Osteocyte (in vitro differentiated cells): ENCODE measurements around the gene KCMF1. TPM values are rescaled to one million over a fixed set of nuclear protein-coding genes. Genes with fewer than 3 reads are reported as not detected.

Experiments used
- DNase-seq: peaks from one replicate; pipeline ENCODE4 v3.0.0; 2021; ENCODE audit warnings: mixed read lengths; ENCODE audit not compliant: unreplicated experiment; ENCODE audit errors: extremely low spot score
- H3K27ac Mint-ChIP-seq: one replicate; pipeline ENCODE4 v1.8.0; 2021; ENCODE audit warnings: mild to moderate bottlenecking, mixed read lengths; ENCODE audit not compliant: unreplicated experiment
- H3K27me3 Mint-ChIP-seq: one replicate; pipeline ENCODE4 v1.8.0; 2021; ENCODE audit warnings: mixed read lengths; ENCODE audit not compliant: unreplicated experiment
- H3K36me3 Mint-ChIP-seq: one replicate; pipeline ENCODE4 v1.8.0; 2021; ENCODE audit warnings: mixed read lengths; ENCODE audit not compliant: unreplicated experiment
- H3K4me1 Mint-ChIP-seq: one replicate; pipeline ENCODE4 v1.8.0; 2021; ENCODE audit warnings: mixed read lengths; ENCODE audit not compliant: unreplicated experiment
- H3K4me3 Mint-ChIP-seq: one replicate; pipeline ENCODE4 v1.8.0; 2021; ENCODE audit warnings: mild to moderate bottlenecking, moderate library complexity, mixed read lengths; ENCODE audit not compliant: unreplicated experiment
- H3K9me3 Mint-ChIP-seq: one replicate; pipeline ENCODE4 v1.8.0; 2021; ENCODE audit warnings: mixed read lengths; ENCODE audit not compliant: unreplicated experiment
- total RNA-seq: library from RNA; stranded (reverse); gene quantifications from 2 replicates; pipeline ENCODE4 v1.2.1, GENCODE V29; 2021
- TF ChIP-seq, protein P1 (sequence below): fragments of 200-600 bp; sonication (generic); IDR thresholded peaks from 2 replicates; pipeline ENCODE4 v1.5.0; 2021; ENCODE audit warnings: antibody characterized with exemption, mild to moderate bottlenecking, moderate library complexity

Gene KCMF1
- total RNA-seq, 1 donor from 2014 or later, result 67.2 TPM

DNA sequence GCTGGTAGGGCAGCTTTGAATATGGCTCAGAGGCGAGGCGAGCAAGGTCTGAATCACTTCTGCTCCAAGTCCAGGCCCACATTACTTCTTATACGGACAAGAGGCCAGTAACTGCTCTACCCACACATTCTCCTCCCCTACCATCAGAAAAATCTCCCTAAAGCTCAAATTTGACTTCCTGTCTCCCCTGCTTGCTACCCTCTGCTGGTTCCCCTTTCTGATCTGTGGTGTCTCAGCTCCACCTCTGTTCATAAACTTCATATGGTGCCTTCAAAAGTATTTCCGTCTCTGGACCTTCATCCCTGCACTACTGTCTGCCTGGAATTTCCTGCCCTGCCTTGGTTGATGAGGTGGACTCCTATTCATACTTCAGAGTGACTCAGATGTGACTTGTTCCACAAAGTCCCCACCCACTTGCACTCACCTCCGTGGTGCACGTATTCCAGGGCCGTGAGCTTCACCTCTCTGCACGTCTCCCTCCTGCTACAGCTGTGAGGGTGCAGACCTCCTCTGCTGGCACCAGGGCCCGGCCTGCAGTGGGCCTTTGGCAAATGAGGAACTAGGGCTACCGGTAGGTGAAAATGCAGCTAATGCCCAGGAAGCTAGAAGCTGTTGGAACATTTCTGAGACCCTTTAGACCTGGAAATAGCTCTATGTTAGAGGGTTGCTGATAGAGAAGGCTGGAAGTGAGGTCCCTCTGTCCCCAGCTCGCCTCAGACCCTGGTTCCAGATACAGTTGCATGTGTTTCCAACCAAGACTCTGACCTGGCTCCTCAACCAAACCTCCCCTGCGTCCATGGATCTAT lies 24.6 kb upstream of the KCMF1 start:
- peaks cover 8% of the 10 kb centered on the region for H3K4me1 Mint-ChIP-seq
- H3K9me3 Mint-ChIP-seq, result no peaks in the 10 kb centered on the region
- DNase-seq, result no peak
- peak overlapping the region; percentile 43 for H3K27ac Mint-ChIP-seq
- H3K36me3 Mint-ChIP-seq, result peaks cover 3% of the 10 kb centered on the region
- TF ChIP-seq, protein P1, sequence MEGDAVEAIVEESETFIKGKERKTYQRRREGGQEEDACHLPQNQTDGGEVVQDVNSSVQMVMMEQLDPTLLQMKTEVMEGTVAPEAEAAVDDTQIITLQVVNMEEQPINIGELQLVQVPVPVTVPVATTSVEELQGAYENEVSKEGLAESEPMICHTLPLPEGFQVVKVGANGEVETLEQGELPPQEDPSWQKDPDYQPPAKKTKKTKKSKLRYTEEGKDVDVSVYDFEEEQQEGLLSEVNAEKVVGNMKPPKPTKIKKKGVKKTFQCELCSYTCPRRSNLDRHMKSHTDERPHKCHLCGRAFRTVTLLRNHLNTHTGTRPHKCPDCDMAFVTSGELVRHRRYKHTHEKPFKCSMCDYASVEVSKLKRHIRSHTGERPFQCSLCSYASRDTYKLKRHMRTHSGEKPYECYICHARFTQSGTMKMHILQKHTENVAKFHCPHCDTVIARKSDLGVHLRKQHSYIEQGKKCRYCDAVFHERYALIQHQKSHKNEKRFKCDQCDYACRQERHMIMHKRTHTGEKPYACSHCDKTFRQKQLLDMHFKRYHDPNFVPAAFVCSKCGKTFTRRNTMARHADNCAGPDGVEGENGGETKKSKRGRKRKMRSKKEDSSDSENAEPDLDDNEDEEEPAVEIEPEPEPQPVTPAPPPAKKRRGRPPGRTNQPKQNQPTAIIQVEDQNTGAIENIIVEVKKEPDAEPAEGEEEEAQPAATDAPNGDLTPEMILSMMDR, result no peak
- no peak overlapping the region for H3K4me3 Mint-ChIP-seq
- H3K27me3 Mint-ChIP-seq, result no peaks in the 10 kb centered on the region

GRCh38 chr2:84947010-84947593 lies 23.9 kb upstream of the KCMF1 start:
- peaks cover 8% of the 10 kb centered on the region for H3K4me1 Mint-ChIP-seq
- no peak overlapping the region for H3K27ac Mint-ChIP-seq
- H3K9me3 Mint-ChIP-seq, result no peaks in the 10 kb centered on the region
- H3K4me3 Mint-ChIP-seq, result no peak overlapping the region
- no peaks in the 10 kb centered on the region for H3K27me3 Mint-ChIP-seq
- peaks cover 3% of the 10 kb centered on the region for H3K36me3 Mint-ChIP-seq
- TF ChIP-seq, protein P1, result no peak
- DNase-seq, result no peak

- DNase-seq, result no peak
- TF ChIP-seq, protein P1, result no peak
- Mint-ChIP-seq H3K4me1 (peaks cover 14% of the 10 kb centered on the region), H3K4me3 (no peak overlapping the region), H3K27ac (no peak overlapping the region), H3K36me3 (no peaks in the 10 kb centered on the region), H3K27me3 (no peaks in the 10 kb centered on the region), H3K9me3 (no peaks in the 10 kb centered on the region)
Observed at GRCh38 chr2:84953535-84953934, 17.4 kb upstream of the KCMF1 start.

DNA sequence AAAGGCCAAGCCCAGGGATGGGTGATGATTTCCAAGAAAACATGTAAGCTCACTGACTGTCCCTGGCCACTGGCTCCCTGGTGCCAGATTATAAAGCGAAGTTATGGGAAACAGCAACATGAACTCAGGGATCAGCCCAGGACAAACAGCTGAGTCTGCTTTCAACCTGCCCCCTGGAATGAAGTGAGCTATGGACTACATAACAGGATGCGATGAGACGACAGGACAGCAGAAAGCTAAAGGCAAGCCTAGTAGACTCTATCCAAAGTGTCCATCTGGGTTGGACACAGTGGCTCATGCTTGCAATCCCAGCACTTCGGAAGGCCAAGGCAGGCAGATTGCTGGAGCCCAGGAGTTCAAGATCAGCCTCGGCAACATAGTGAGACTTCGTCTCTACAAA lies 16.6 kb upstream of the KCMF1 start:
- Mint-ChIP-seq H3K27ac (no peak overlapping the region), H3K27me3 (no peaks in the 10 kb centered on the region), H3K36me3 (no peaks in the 10 kb centered on the region), H3K9me3 (no peaks in the 10 kb centered on the region), H3K4me1 (peaks cover 22% of the 10 kb centered on the region), H3K4me3 (no peak overlapping the region)
- TF ChIP-seq, protein P1, result no peak
- DNase-seq, result no peak
